C4-2B (cell line): ENCODE data around the gene CRTC2.

Experiments used
- ZFX ChIP-seq: fragments of 450-650 bp; IDR thresholded peaks from 2 replicates; pipeline ENCODE4 v1.6.1; 2017
- TF ChIP-seq, protein P1 (sequence below): fragments of 450-650 bp; conservative IDR thresholded peaks from 2 replicates; pipeline ENCODE4 v1.5.1; 2017; ENCODE audit warnings: mild to moderate bottlenecking

DNA sequence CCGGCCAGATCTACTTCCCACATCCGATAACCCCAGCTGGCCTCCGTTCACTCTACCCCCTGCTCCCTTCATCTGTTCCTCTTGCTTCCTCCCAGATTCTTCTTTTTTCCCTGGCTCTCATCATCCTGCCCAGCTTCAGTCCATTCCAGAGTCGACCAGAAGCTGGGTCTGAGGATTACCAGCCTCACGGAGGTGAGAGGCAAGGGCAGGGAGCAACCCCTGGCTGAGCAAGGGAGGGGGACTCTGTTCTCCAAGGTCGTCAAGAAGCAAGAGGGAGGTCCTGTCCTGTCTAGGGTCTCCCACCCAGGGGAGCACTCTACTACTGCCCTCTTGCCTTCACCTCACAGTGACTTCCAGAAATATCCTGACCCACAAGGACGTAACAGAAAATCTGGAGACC, 15.1 kb upstream of the CRTC2 start:
- TF ChIP-seq, protein P1, sequence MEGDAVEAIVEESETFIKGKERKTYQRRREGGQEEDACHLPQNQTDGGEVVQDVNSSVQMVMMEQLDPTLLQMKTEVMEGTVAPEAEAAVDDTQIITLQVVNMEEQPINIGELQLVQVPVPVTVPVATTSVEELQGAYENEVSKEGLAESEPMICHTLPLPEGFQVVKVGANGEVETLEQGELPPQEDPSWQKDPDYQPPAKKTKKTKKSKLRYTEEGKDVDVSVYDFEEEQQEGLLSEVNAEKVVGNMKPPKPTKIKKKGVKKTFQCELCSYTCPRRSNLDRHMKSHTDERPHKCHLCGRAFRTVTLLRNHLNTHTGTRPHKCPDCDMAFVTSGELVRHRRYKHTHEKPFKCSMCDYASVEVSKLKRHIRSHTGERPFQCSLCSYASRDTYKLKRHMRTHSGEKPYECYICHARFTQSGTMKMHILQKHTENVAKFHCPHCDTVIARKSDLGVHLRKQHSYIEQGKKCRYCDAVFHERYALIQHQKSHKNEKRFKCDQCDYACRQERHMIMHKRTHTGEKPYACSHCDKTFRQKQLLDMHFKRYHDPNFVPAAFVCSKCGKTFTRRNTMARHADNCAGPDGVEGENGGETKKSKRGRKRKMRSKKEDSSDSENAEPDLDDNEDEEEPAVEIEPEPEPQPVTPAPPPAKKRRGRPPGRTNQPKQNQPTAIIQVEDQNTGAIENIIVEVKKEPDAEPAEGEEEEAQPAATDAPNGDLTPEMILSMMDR = no peak
- no peak for TF ChIP-seq ZFX
